Erythroblast (primary cell): ENCODE data around the gene THSD4.

Experiments
- GATA1 ChIP-seq: IDR thresholded peaks from 2 replicates; pipeline ENCODE4 v1.6.1; 2011; ENCODE audit warnings: low read depth, mild to moderate bottlenecking, control low read depth, low read length, moderate library complexity
- POLR2A ChIP-seq: IDR thresholded peaks from 2 replicates; pipeline ENCODE4 v1.6.1; 2011; ENCODE audit warnings: mild to moderate bottlenecking, low read length

- TF ChIP-seq POLR2A (no peak), GATA1 (no peak)
Measured at GRCh38 chr15:71304681-71305080, 189.4 kb downstream of the THSD4 start.
